HK-2 (cell line): ENCODE results near the gene NOP14.
"Not testable (repeated sequence)": the region's sequence is repeated elsewhere in the genome, so short reads cannot be mapped to it uniquely, and the experiment has no call there.

Experiments used
- DNase-seq: peaks from one replicate; pipeline ENCODE4 v3.0.0-alpha.2; 2018; ENCODE audit not compliant: unreplicated experiment

The NOP14 gene

GRCh38 chr4:2963175-2963965 is at the start of gene NOP14, which contains the start of gene GRK4:
Gene NOP14, minus strand, starts transcription at chr4:2963406. Its CDS starts 87 bp downstream, at chr4:2963319.
Gene GRK4, plus strand, starts transcription at chr4:2963571. Its CDS starts 500 bp downstream, at chr4:2964071.
- peak; percentile 98 for DNase-seq

- no peak for DNase-seq
These were observed 48.4 kb upstream of the NOP14 start for GRCh38 chr4:3011456-3012220.

- DNase-seq: no peak
These were observed 47.8 kb upstream of the NOP14 start for GRCh38 chr4:3010998-3011397.

- DNase-seq: no peak
These were observed 47.4 kb upstream of the NOP14 start for GRCh38 chr4:3010577-3010976.

GRCh38 chr4:3009422-3009821 is 46.2 kb upstream of the NOP14 start:
- DNase-seq: no peak

- no peak for DNase-seq
These were observed 44.5 kb upstream of the NOP14 start for GRCh38 chr4:3007724-3008123.

- DNase-seq: no peak
These were observed 33.2 kb upstream of the NOP14 start for GRCh38 chr4:2996415-2996814.

- no peak for DNase-seq
These were observed 32.5 kb upstream of the NOP14 start for GRCh38 chr4:2995546-2996265.

- DNase-seq: no peak
These were observed 31.7 kb upstream of the NOP14 start for GRCh38 chr4:2994917-2995316.

- no peak for DNase-seq
These were observed 28.0 kb upstream of the NOP14 start for GRCh38 chr4:2991243-2991642.

- not testable (repeated sequence) for DNase-seq
These were observed 20.5 kb upstream of the NOP14 start for GRCh38 chr4:2983715-2984114.

- DNase-seq: no peak
These were observed 18.8 kb upstream of the NOP14 start for GRCh38 chr4:2982012-2982411.

GRCh38 chr4:2981256-2981819 is 18.1 kb upstream of the NOP14 start:
- DNase-seq: no peak

- no peak for DNase-seq
These were observed 14.2 kb upstream of the NOP14 start for GRCh38 chr4:2977211-2978088.

- no peak for DNase-seq
These were observed 8.1 kb upstream of the NOP14 start for GRCh38 chr4:2971275-2971674.

- no peak for DNase-seq
These were observed 5.2 kb upstream of the NOP14 start for GRCh38 chr4:2968381-2968780.

GRCh38 chr4:2965262-2965661 is 2.1 kb upstream of the NOP14 start:
- DNase-seq: no peak

GRCh38 chr4:2964706-2965258 is 1.6 kb upstream of the NOP14 start:
- no peak for DNase-seq

- DNase-seq: no peak
These were observed 813 bp upstream of the NOP14 start for GRCh38 chr4:2963966-2964471.

- no peak for DNase-seq
These were observed 512 bp downstream of the NOP14 start for GRCh38 chr4:2962614-2963174.
